Pancreas (tissue), 10 donors: ENCODE results near the gene APOA1. TPM values are rescaled to one million over a fixed set of nuclear protein-coding genes. Genes with fewer than 3 reads are reported as not detected.

Experiments used
- ATAC-seq, 4 donors: fragments of 200-7000 bp; cut with Tn5 transposase; one replicate each; pipeline versions ENCODE4 v1.8.0 to v1.9.1; 2020; ENCODE audit warnings: mild to moderate bottlenecking in 4 of 4, moderate library complexity in 4 of 4
- DNase-seq, 6 donors: peaks; one replicate each; pipeline ENCODE4 v3.0.0-alpha.2; 2020
- FAIRE-seq: peaks from 2 replicates; lab custom pipeline; 2012; peaks lifted over from hg19 to GRCh38; lab: Jason Lieb, UNC
- H3K27ac ChIP-seq, 4 donors: fragments of 200-600 bp; sonication (generic); 1 replicate in 3 of 4; 2 replicates in 1 of 4; pipeline versions ENCODE4 v1.5.0 to v1.8.0; 2020
- H3K27me3 ChIP-seq, 4 donors: fragments of 200-600 bp; one replicate each; pipeline ENCODE4 v1.8.0; 2021
- H3K36me3 ChIP-seq, 3 donors: fragments of 200-600 bp; sonication (generic) in 1 of 3; one replicate each; pipeline versions ENCODE4 v1.5.0 to v1.8.0; 2020 to 2021
- H3K4me1 ChIP-seq, 3 donors: fragments of 200-600 bp; one replicate each; pipeline ENCODE4 v1.8.0; 2021
- H3K4me3 ChIP-seq, 4 donors: fragments of 200-600 bp; sonication (generic) in 2 of 4; one replicate each; pipeline versions ENCODE4 v1.5.0 to v1.8.0; 2020 to 2021
- H3K9me3 ChIP-seq, 4 donors: fragments of 200-600 bp; one replicate each; pipeline ENCODE4 v1.8.0; 2021
- WGBS, 2 donors: extraction: QIAGEN DNeasy Blood & Tissue Kit; methylation state at CpG; one replicate each; pipeline ENCODE4 v1.1.7; 2013; 5-methylcytosine and 5-hydroxymethylcytosine counted together
- intact Hi-C, 3 donors: fragments of 100-400 bp; cut with DNase I; formaldehyde crosslinking; loops; one replicate each; pipeline versions ENCODE4 v1.11.1 to v1.14.2; 2022
- polyA plus RNA-seq, 2 donors: library from polyadenylated mRNA; stranded (reverse); fragments of 200-250 nt; gene quantifications; one replicate each; pipeline ENCODE4 v1.2.3, GENCODE V29; 2013
- total RNA-seq, 6 donors: library from RNA; stranded (reverse); fragmentation: NEBNext Ultra II Directional in 4 of 6; extraction: Animal tissue kit (Norgen Biotek cat#: 25700) in 4 of 6; gene quantifications; one replicate each; pipeline versions ENCODE4 v1.2.1 to v1.2.4, GENCODE V29; 2021 to 2023
- TF ChIP-seq, protein P1 (sequence below), 4 donors: fragments of 200-600 bp; sonication (generic) in 3 of 4; IDR thresholded peaks; one replicate each; pipeline versions ENCODE4 v1.5.0 to v1.8.0; 2021; ENCODE audit warnings: antibody characterized with exemption in 4 of 4
- donor health status: healthy with polysubstance abuse.
- donor health status: DM: no; HTN: no; CAD: no; lungs with moderate emphysema.
- donor health status: DM: no; HTN: no; CAD: no.
- donor health status: control.
- donor health status: control.
- donor health status: Bipolar disorder and iron deficiency.
- donor health status: DM: yes; HTN: yes; CAD: no.
- donor health status: DM: no; HTN: no; CAD: no.
- donor health status: DM: no; HTN: no; CAD: no.
- donor health status: DM: yes; HTN: yes; CAD: no.

Gene APOA1
- total and polyA plus RNA-seq, 8 donors, result 0.16 to 5.2 (median 1.0) TPM; not detected in 3

DNA sequence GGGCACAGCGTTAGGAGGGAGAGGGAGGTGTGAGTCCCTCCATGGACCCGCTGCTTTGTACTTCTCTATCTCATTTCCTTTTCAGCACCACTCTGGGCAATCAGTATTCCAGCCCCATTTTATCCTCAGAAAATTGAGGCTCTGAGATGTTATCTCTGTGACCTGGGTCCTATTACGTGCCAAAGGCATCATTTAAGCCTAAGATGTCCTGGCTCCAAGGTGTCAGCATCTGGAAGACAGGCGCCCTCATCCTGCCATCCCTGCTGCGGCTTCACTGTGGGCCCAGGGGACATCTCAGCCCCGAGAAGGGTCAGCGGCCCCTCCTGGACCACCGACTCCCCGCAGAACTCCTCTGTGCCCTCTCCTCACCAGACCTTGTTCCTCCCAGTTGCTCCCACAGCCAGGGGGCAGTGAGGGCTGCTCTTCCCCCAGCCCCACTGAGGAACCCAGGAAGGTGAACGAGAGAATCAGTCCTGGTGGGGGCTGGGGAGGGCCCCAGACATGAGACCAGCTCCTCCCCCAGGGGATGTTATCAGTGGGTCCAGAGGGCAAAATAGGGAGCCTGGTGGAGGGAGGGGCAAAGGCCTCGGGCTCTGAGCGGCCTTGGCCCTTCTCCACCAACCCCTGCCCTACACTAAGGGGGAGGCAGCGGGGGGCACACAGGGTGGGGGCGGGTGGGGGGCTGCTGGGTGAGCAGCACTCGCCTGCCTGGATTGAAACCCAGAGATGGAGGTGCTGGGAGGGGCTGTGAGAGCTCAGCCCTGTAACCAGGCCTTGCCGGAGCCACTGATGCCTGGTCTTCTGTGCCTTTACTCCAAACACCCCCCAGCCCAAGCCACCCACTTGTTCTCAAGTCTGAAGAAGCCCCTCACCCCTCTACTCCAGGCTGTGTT lies 8.5 kb downstream of the APOA1 start:
- peak in 1 of 4 donors; percentile 25 for ATAC-seq
- no peak for DNase-seq

DNA sequence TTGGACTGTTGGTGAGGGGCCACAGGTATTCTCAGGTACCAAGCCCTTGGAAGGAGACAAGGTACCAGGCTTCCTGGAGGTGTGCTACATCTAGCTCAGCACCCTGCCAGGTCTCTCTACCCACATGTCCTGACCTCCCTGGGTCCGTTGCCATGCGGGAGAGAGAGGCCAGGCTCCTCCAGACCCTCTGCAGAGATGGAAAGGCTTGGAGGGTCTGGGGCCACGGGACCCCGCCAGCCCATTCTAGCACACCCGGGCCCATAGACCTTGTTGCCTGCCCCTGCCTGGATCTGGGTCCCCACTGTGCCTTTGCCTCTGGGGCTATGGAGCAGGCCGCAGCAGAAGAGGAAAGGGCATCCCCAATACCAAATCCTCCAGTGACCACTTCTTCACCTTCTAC lies 10.0 kb downstream of the APOA1 start:
- WGBS, 2 donors, result 87 to 92% methylated on average over 6 of the region's 6 CpGs
- FAIRE-seq (no peak), DNase-seq (no peak), ATAC-seq (no peak)
- intact Hi-C loops, result no loop called here
- no peaks in the 10 kb centered on the region for H3K36me3 ChIP-seq
- no peaks in the 10 kb centered on the region for H3K27me3 ChIP-seq
- H3K4me3 ChIP-seq, result no peak overlapping the region
- H3K27ac ChIP-seq, result no peak overlapping the region
- peaks cover 0 to 6% (median 0%) of the 10 kb centered on the region in 3 donors for H3K4me1 ChIP-seq
- TF ChIP-seq, protein P1, sequence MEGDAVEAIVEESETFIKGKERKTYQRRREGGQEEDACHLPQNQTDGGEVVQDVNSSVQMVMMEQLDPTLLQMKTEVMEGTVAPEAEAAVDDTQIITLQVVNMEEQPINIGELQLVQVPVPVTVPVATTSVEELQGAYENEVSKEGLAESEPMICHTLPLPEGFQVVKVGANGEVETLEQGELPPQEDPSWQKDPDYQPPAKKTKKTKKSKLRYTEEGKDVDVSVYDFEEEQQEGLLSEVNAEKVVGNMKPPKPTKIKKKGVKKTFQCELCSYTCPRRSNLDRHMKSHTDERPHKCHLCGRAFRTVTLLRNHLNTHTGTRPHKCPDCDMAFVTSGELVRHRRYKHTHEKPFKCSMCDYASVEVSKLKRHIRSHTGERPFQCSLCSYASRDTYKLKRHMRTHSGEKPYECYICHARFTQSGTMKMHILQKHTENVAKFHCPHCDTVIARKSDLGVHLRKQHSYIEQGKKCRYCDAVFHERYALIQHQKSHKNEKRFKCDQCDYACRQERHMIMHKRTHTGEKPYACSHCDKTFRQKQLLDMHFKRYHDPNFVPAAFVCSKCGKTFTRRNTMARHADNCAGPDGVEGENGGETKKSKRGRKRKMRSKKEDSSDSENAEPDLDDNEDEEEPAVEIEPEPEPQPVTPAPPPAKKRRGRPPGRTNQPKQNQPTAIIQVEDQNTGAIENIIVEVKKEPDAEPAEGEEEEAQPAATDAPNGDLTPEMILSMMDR (IDR thresholded peaks at IDR 0.05), result no peak
- H3K9me3 ChIP-seq, result no peaks in the 10 kb centered on the region

More for the DNA sequence above, 8.5 kb downstream of the APOA1 start:
- intact Hi-C loops, result no loop called here
- Histone ChIP-seq H3K9me3 (no peaks in the 10 kb centered on the region), H3K4me1 (peaks cover 0 to 6% (median 0%) of the 10 kb centered on the region in 3 donors), H3K36me3 (no peaks in the 10 kb centered on the region), H3K27ac (no peak overlapping the region), H3K27me3 (no peaks in the 10 kb centered on the region), H3K4me3 (no peak overlapping the region)
- TF ChIP-seq, protein P1 (IDR thresholded peaks at IDR 0.05), result no peak
- FAIRE-seq, result no peak
- WGBS, 2 donors, result 67 to 72% methylated on average over 11 to 16 of the region's 16 CpGs

DNA sequence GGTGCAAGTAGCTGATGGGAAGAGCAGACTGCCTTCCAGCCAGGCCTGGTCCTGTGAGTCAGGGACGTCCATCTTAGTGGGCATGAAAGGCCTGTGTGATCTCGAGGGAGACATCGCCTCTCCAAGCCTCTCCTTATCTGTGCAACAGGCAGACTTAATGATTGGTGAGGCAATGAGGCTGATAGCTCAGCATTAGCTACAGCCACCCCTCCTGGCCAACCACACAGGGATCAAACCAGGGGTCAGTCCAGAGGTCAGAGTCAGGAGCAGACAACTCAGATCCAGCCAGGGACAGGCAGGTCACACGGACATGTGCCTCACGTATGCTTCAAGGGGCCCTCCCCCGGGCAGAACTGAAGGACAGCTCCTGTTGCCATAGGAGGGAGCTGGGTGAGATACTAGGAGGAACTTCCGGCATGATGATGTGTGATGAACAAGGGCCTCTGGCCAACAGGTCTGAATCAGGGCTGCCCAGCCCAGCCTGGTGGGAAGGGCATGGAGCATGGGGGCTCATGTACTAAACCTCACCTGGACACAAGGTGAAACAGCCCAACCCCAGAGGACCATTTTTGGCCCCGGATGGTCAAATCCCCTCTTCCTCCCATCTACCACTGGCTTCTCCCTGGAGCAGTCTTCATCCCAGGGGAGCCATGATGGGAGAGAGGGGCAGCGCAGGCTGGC lies 10.5 kb downstream of the APOA1 start:
- Histone ChIP-seq H3K36me3 (no peaks in the 10 kb centered on the region), H3K9me3 (no peaks in the 10 kb centered on the region), H3K27me3 (no peaks in the 10 kb centered on the region), H3K4me1 (peaks cover 0 to 2% (median 0%) of the 10 kb centered on the region in 3 donors), H3K27ac (no peak overlapping the region), H3K4me3 (no peak overlapping the region)
- WGBS, 2 donors, result 72 to 75% methylated on average over 9 of the region's 9 CpGs
- no peak for ATAC-seq
- DNase-seq, result no peak
- intact Hi-C loops, result no loop called here
- FAIRE-seq, result no peak
- TF ChIP-seq, protein P1 (IDR thresholded peaks at IDR 0.05), result no peak

DNA sequence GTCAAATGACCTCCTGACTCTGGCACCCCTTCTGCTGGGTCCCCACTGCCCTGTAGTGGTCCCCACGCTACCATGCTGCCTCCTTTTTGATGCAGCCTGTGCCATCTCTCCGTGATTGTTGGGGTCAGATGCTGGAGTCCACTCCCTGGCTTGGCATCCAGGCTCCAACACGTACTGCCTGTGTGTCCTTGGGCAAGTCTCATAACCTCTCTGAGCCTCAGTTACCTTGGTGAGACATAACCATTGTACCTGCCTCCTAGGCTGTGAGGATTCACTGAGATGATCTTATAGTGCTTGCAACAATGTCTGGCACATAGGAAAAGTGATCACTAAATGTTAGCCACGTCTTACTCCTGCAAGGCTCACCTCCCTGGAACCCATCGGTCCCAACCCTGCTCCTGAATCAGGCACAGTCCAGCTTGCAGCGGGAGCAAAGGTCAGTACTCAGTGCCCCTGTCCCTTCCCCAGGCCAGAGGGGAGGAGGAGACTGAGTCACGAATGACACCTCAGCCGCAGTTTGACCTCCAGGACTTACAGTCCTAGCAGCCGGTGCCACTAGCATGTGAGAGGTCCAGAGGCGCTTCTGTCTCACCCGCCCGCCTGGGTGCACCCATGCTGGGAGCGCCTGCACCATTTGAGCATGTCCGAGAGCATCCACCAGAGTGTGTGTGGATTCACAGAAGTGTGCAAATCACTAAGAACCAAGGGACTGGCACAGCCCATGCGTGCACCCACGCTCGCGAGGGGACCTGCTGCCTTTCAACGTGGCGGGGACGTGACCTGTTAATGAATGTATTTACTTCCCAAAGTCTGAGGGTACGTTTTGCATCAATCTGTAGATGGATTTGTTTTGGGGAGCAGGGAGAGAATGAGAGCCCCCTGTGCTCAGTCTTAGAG lies 11.3 kb downstream of the APOA1 start:
- no peaks in the 10 kb centered on the region for H3K4me1 ChIP-seq
- DNase-seq (no peak), FAIRE-seq (no peak), ATAC-seq (no peak)
- no peak overlapping the region for H3K4me3 ChIP-seq
- no peaks in the 10 kb centered on the region for H3K9me3 ChIP-seq
- H3K27me3 ChIP-seq, result no peaks in the 10 kb centered on the region
- WGBS, 2 donors, result 77 to 82% methylated on average over 22 of the region's 22 CpGs
- intact Hi-C loops, result no loop called here
- TF ChIP-seq, protein P1 (IDR thresholded peaks at IDR 0.05), result no peak
- H3K36me3 ChIP-seq, result no peaks in the 10 kb centered on the region
- H3K27ac ChIP-seq, result no peak overlapping the region
